CD4-positive, CD25-positive, alpha-beta regulatory T cell (primary cell): ENCODE data around the gene HIRA. TPM values are rescaled to one million over a fixed set of nuclear protein-coding genes. Genes with fewer than 3 reads are reported as not detected.
"Not testable (repeated sequence)": the region's sequence is repeated elsewhere in the genome, so short reads cannot be mapped to it uniquely, and the experiment has no call there.

Source experiments
- ATAC-seq, 2 donors: fragments of 150-1000 bp; cut with Tn5 transposase; one replicate each; pipeline ENCODE4 v1.10.0; 2021; ENCODE audit warnings: low read depth in 2 of 2, moderate number of reproducible peaks in 2 of 2, moderate library complexity in 1 of 2
- DNase-seq, 3 donors: peaks; one replicate each; pipeline versions ENCODE4 v3.0.0 to v3.0.0-alpha.2; 2012 to 2022; ENCODE audit warnings: mixed read lengths in 1 of 3
- H3K27ac ChIP-seq: one replicate; pipeline ENCODE4 v1.7.0; 2013; ENCODE audit warnings: mild to moderate bottlenecking, low read length; ENCODE audit not compliant: insufficient read depth, poor library complexity, severe bottlenecking
- H3K27me3 ChIP-seq: one replicate; pipeline ENCODE4 v1.7.0; 2013; ENCODE audit warnings: low read length; ENCODE audit not compliant: control insufficient read depth, insufficient read depth
- H3K36me3 ChIP-seq: one replicate; pipeline ENCODE4 v1.7.0; 2013; ENCODE audit warnings: mild to moderate bottlenecking, low read length, moderate library complexity; ENCODE audit not compliant: control insufficient read depth, insufficient read depth
- H3K4me1 ChIP-seq: 2 replicates; pipeline ENCODE4 v1.7.0; 2013; ENCODE audit warnings: mild to moderate bottlenecking, low read length; ENCODE audit not compliant: insufficient read depth, control insufficient read depth, poor library complexity, severe bottlenecking
- H3K4me3 ChIP-seq: one replicate; pipeline ENCODE4 v1.7.0; 2013; ENCODE audit warnings: low read depth, mild to moderate bottlenecking, low read length, moderate library complexity
- H3K9me3 ChIP-seq, 2 experiments: 1 replicate in 1 of 2; 2 replicates in 1 of 2; pipeline ENCODE4 v1.7.0; 2013; ENCODE audit warnings: low read length in 2 of 2, mild to moderate bottlenecking in 1 of 2, moderate library complexity in 1 of 2; ENCODE audit not compliant: control insufficient read depth in 2 of 2
- H3K27ac Mint-ChIP-seq, 3 donors: one replicate each; pipeline ENCODE4 v1.8.0; 2020 to 2022; ENCODE audit warnings: mild to moderate bottlenecking in 3 of 3, mixed read lengths in 3 of 3, moderate library complexity in 2 of 3
- H3K27me3 Mint-ChIP-seq: one replicate; pipeline ENCODE4 v1.8.0; 2022; ENCODE audit warnings: mild to moderate bottlenecking, mixed read lengths
- H3K36me3 Mint-ChIP-seq: one replicate; pipeline ENCODE4 v1.8.0; 2020; ENCODE audit warnings: mixed read lengths
- H3K4me1 Mint-ChIP-seq, 4 donors: one replicate each; pipeline ENCODE4 v1.8.0; 2020 to 2022; ENCODE audit warnings: mixed read lengths in 4 of 4, mild to moderate bottlenecking in 1 of 4
- H3K4me3 Mint-ChIP-seq, 4 donors: one replicate each; pipeline ENCODE4 v1.8.0; 2020 to 2022; ENCODE audit warnings: mild to moderate bottlenecking in 4 of 4, mixed read lengths in 4 of 4, moderate library complexity in 3 of 4
- H3K9me3 Mint-ChIP-seq, 7 donors: one replicate each; pipeline ENCODE4 v1.8.0; 2020 to 2022; ENCODE audit warnings: mixed read lengths in 7 of 7, mild to moderate bottlenecking in 3 of 7, moderate library complexity in 2 of 7
- polyA plus RNA-seq, 4 donors: library from polyadenylated mRNA; unstranded; fragments of 300-500 nt; fragmentation: Illumina TruSeq; gene quantifications; one replicate each; pipeline ENCODE4 v1.2.3, GENCODE V29; 2021
- total RNA-seq: library from RNA; stranded (reverse); gene quantifications from one replicate; pipeline ENCODE4 v1.2.3, GENCODE V29; 2022

HIRA gene
- total and polyA plus RNA-seq, 5 donors from 2014 or later = 1.4 to 30.2 (median 3.0) TPM

DNA sequence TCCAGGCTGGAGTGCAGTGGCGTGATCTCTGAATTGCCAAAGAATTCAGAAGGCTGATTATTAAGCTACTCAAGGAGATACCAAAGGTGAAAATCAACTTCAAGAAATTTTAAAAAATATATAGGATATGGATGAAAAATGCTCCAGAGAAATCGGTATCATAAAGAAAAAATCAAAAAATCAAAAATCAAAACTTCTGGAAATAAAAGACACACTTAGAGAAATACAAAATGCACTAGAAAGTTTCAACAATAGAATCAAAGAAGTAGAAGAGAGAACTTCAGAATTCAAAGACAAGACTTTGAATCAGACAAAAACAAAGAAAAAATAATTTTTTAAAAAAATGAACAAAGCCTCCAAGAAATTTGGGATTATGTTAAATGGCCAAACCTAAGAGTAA is 94.4 kb downstream of the HIRA start:
- Mint-ChIP-seq H3K27ac (no peak overlapping the region), H3K4me3 (no peak overlapping the region), H3K9me3 (peaks cover 6 to 61% (median 30%) of the 10 kb centered on the region in 7 donors), H3K27me3 (no peaks in the 10 kb centered on the region), H3K4me1 (peaks cover 0 to 8% (median 5%) of the 10 kb centered on the region in 4 donors), H3K36me3 (peaks cover 80% of the 10 kb centered on the region)
- peaks cover 73% of the 10 kb centered on the region for H3K36me3 ChIP-seq
- H3K27ac ChIP-seq = no peak overlapping the region
- no peaks in the 10 kb centered on the region for H3K27me3 ChIP-seq
- ATAC-seq = no peak
- H3K9me3 ChIP-seq = peaks cover 23 to 54% of the 10 kb centered on the region in 2 experiments
- DNase-seq = no peak
- no peaks in the 10 kb centered on the region for H3K4me1 ChIP-seq
- H3K4me3 ChIP-seq = no peak overlapping the region

DNA sequence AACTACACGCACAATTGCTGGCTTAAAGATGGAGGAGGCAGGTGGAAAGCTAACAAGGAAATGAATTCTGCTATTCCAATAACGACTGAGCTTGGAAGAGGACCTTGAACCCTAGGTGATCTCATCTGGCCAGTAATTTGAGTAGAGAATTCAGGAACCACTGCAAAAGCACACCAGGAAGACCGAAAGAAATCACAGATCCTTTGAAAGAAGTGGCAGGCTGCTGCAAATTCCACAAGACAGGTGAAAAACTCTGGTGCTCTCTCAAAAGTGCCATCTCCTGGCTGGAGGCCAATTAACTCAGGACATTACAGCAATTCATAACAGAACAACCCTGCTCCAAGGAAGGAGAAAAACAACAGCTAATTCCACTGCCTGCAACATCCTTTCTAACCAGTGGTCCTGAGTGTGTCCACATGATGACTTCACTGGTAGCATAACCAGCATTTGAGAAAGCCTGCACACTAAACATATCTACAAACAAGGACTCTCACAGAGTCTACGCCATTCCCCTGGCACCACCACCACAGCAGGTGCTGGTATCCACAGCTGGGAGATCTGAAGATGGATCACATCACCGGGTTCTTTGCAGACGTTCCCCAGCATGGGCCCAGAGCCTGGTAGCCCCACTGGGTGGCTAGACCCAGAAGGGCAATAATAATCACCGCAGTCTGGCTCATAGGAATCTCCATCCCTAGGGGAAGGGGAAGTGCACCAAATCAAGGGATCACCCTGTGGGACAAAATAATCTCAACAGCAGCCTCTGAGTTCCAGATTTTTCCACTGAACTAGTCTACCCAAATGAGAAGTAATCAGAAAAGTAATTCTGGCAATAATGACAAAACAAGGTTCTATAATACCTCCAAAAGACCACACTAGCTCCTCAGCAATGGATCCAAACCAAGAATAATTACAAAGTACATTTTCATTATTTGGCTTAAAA is 95.1 kb downstream of the HIRA start:
- Mint-ChIP-seq H3K27ac (no peak overlapping the region), H3K4me1 (peaks cover 0 to 6% (median under 1%) of the 10 kb centered on the region in 4 donors), H3K4me3 (no peak overlapping the region), H3K27me3 (no peaks in the 10 kb centered on the region), H3K36me3 (peaks cover 80% of the 10 kb centered on the region), H3K9me3 (peaks cover 6 to 58% (median 34%) of the 10 kb centered on the region in 7 donors)
- no peaks in the 10 kb centered on the region for H3K27me3 ChIP-seq
- H3K9me3 ChIP-seq = peaks cover 23 to 55% of the 10 kb centered on the region in 2 experiments
- H3K36me3 ChIP-seq = peaks cover 79% of the 10 kb centered on the region
- no peaks in the 10 kb centered on the region for H3K4me1 ChIP-seq
- ATAC-seq (no peak), DNase-seq (no peak)
- H3K27ac ChIP-seq = no peak overlapping the region
- no peak overlapping the region for H3K4me3 ChIP-seq

DNA sequence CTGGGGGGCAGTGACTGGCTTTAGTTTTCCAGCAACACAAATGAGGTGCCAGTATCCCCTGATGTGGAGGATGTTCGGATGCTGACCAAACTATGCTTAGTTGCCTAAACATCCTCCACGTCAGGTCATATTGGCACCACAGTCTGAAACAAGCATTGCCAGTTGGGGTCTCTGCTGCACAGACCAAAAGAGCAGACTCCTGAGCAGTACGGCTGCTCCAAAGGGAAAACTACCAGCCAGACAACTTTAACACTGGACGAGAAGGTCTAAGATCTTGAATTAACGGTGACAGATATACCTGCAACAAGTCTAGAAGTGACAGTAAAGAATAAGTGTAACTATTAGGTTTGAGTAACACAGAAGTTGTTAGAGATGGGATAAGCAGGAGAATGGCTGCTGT is 99.6 kb downstream of the HIRA start:
- H3K9me3 Mint-ChIP-seq = peaks cover 0 to 37% (median 20%) of the 10 kb centered on the region in 7 donors
- H3K4me3 Mint-ChIP-seq = peak overlapping the region in 1 of 4 donors; percentile 35

DNA sequence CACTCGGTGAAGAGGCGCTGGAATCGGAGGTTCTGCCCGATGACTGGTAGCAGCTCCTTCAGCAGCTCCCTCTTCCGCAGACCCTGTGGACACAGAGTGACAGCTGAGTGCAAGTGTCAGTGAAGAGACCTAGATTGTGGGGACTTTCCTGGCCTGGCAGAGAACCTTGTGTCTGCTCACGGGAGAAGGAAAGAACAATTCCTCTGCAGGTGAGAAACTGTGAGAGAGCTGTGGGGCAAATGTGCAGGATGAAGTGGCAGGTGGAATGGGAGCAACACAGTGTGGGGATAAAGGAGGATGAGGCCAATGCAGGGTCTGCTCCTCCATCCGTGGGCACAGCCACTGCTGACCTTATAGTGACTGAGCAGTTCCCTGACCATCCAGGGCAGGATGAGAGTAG is 100.1 kb downstream of the HIRA start:
- peak overlapping the region in 1 of 4 donors; percentile 52 for H3K4me3 Mint-ChIP-seq
- no peak overlapping the region for H3K27ac ChIP-seq
- no peaks in the 10 kb centered on the region for H3K4me1 ChIP-seq
- peaks cover 13 to 32% of the 10 kb centered on the region in 2 experiments for H3K9me3 ChIP-seq
- peaks cover 60% of the 10 kb centered on the region for H3K36me3 Mint-ChIP-seq
- DNase-seq (no peak), ATAC-seq (no peak)
- H3K27me3 ChIP-seq = no peaks in the 10 kb centered on the region
- peaks cover 2% of the 10 kb centered on the region for H3K27me3 Mint-ChIP-seq
- peaks cover 0 to 32% (median 18%) of the 10 kb centered on the region in 7 donors for H3K9me3 Mint-ChIP-seq
- H3K27ac Mint-ChIP-seq = no peak overlapping the region
- no peak overlapping the region for H3K4me3 ChIP-seq
- H3K36me3 ChIP-seq = peaks cover 62% of the 10 kb centered on the region
- no peaks in the 10 kb centered on the region for H3K4me1 Mint-ChIP-seq

More for the DNA sequence above, 99.6 kb downstream of the HIRA start:
- Histone ChIP-seq H3K27ac (no peak overlapping the region), H3K36me3 (peaks cover 66% of the 10 kb centered on the region), H3K9me3 (peaks cover 16 to 37% of the 10 kb centered on the region in 2 experiments), H3K4me3 (no peak overlapping the region), H3K4me1 (no peaks in the 10 kb centered on the region), H3K27me3 (no peaks in the 10 kb centered on the region)
- no peaks in the 10 kb centered on the region for H3K27me3 Mint-ChIP-seq
- peaks cover 65% of the 10 kb centered on the region for H3K36me3 Mint-ChIP-seq
- H3K27ac Mint-ChIP-seq = no peak overlapping the region
- ATAC-seq (no peak), DNase-seq (no peak)
- H3K4me1 Mint-ChIP-seq = no peaks in the 10 kb centered on the region

DNA sequence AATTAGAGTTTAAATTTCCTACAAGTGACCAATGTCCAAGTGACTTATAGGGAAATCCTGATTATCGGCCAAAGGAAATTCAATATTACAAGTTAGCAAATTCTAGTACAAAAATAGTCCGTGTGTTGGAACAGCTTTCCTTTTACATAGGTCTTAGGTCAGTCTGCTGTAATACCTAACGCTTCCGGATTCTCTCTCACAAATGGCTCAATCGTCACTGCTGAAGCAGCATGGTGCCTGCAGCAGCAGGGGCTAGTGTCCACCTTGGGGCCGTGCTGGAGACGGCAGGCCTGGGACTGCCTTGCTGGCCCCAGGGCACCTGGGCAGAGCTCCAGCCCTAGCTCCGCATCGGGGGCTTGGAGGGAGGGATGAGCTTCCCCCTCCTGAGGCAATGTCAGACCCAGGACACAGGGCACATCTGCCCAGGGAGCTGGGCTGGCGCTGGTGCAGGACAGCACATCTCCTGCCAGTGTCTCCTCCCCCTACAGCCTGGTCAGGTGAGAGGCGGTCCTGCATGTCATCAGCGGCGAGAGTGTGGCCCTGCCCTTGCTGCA is 100.6 kb downstream of the HIRA start:
- H3K27me3 ChIP-seq = no peaks in the 10 kb centered on the region
- Mint-ChIP-seq H3K36me3 (peaks cover 55% of the 10 kb centered on the region), H3K27me3 (peaks cover 5% of the 10 kb centered on the region), H3K27ac (peak overlapping the region in 1 of 3 donors; percentile 83), H3K4me3 (no peak overlapping the region), H3K4me1 (no peaks in the 10 kb centered on the region), H3K9me3 (peaks cover 0 to 31% (median 14%) of the 10 kb centered on the region in 7 donors)
- H3K36me3 ChIP-seq = peaks cover 56% of the 10 kb centered on the region
- H3K4me3 ChIP-seq = no peak overlapping the region
- ATAC-seq (no peak), DNase-seq (no peak)
- no peak overlapping the region for H3K27ac ChIP-seq
- H3K9me3 ChIP-seq = peaks cover 9 to 26% of the 10 kb centered on the region in 2 experiments
- no peaks in the 10 kb centered on the region for H3K4me1 ChIP-seq

DNA sequence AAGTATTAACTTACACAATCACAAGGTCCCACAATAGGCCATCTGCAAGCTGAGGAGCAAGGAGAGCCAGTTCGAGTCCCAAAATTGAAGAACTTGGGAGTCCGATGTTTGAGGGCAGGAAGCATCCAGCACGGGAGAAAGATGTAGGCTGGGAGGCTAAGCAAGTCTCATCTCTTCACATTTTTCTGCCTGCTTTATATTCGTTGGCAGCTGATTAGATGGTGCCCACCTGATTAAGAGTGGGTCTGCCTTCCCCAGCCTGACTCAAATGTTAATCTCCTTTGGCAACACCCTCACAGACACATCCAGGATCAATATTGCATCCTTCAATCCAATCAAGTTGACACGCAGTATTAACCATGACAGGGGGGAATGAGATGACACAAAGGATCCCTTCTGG is 101.3 kb downstream of the HIRA start:
- not testable (repeated sequence) for H3K27me3 ChIP-seq, H3K27ac Mint-ChIP-seq, H3K4me1 Mint-ChIP-seq, H3K4me3 ChIP-seq, H3K4me1 ChIP-seq, H3K4me3 Mint-ChIP-seq, DNase-seq, ATAC-seq, H3K27me3 Mint-ChIP-seq, H3K27ac ChIP-seq
- peaks cover 49% of the 10 kb centered on the region for H3K36me3 ChIP-seq
- Mint-ChIP-seq H3K36me3 (peaks cover 48% of the 10 kb centered on the region), H3K9me3 (peaks cover 0 to 25% (median 12%) of the 10 kb centered on the region in 7 donors)
- peaks cover 9 to 23% of the 10 kb centered on the region in 2 experiments for H3K9me3 ChIP-seq

DNA sequence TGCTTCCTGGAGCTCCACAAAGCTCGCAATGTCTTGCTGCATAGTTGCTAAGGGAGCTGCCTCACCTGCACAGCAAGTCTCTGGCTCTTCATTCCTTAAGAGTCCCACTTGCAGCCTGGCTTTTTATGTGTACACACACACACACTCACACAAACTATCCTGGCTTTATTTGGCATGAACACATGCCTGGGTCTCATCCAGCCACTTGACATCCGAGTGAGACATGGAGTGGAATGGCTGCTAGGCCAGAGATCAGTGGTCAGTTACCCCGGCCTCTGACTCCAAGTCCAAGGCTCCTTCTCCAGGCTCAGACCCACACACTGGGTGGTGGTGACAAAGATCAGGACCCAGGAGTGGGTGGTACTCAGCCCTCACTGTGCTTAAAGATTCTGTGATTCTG is 102.1 kb downstream of the HIRA start:
- Mint-ChIP-seq H3K27me3 (peaks cover 5% of the 10 kb centered on the region), H3K4me3 (no peak overlapping the region), H3K4me1 (no peaks in the 10 kb centered on the region), H3K36me3 (peaks cover 43% of the 10 kb centered on the region), H3K9me3 (peaks cover 0 to 22% (median 9%) of the 10 kb centered on the region in 7 donors), H3K27ac (no peak overlapping the region)
- ATAC-seq = no peak
- Histone ChIP-seq H3K27ac (no peak overlapping the region), H3K27me3 (no peaks in the 10 kb centered on the region), H3K4me3 (no peak overlapping the region), H3K4me1 (no peaks in the 10 kb centered on the region), H3K9me3 (peaks cover 9 to 18% of the 10 kb centered on the region in 2 experiments), H3K36me3 (peaks cover 43% of the 10 kb centered on the region)
- DNase-seq = no peak
